Tongue (tissue), 2 donors: ENCODE results near the gene TTK. TPM values are rescaled to one million over a fixed set of nuclear protein-coding genes. Genes with fewer than 3 reads are reported as not detected.
"Not testable (repeated sequence)": the region's sequence is repeated elsewhere in the genome, so short reads cannot be mapped to it uniquely, and the experiment has no call there.

Experiments used
- DNase-seq: peaks from one replicate; pipeline ENCODE4 v3.0.0-alpha.2; 2015
- total RNA-seq: library from RNA; depleted of rRNA; stranded (reverse); fragments of >200 nt; gene quantifications from one replicate; pipeline ENCODE4 v1.2.3, GENCODE V29; 2014

TTK gene
- total RNA-seq, 1 donor from 2014 or later = 16.6 TPM

DNA sequence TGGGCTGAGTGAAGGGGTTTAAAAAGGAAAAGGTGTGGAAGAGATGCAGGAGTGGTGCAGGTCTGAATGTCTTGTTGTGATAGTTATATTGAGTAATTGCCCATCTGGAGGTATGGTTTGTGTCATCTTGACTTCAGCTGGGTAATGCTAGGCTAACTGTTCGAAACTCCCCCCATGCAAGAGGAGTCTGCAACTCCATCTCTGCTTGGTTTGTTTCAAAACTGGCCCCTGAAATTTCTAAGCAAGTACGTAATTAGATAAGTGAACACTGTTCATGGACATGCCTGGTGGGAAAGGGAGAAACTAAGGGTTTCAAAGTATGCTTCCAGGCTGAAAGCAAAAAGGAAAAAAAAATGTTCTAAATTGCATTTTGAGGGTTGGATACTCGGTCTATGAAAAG, 17.1 kb downstream of the TTK start:
- no peak for DNase-seq

DNA sequence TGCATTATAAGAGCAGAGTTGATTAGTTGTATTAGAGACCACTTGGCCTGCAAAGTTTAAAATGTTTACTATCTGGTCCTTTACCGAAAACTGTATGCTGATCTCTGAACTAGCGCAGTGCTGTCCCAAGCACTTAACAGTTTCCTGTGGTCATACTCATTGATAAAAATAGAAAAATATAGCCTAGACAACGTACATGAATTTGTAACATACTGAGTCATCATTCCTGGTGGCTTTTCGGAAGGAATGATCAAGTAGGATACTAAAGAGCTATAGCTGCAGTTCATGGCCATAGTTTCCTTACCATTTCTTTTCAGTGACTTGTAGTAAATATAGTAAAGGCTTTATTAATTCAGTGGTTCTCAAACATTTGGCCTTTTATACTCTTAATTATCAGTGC, 18.4 kb downstream of the TTK start:
- no peak for DNase-seq

DNA sequence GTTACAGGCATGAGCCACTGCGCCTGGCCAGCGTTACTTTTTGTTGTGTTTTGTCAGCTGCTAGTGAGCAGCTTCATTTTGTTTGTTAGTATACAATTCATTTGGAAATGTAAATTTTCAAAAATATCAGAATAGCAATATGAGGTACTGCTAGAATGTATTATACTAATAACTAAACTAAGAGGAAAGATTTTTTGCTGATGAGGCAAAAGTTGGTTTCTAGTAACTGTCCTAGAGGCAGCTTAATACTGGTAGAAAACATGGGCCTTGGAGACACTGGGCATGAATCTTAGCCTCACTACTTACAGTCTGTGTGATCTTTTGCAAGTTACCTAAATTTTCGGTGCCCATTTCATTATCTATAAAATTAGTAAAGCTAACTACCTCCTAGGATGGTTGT, 24.1 kb downstream of the TTK start:
- DNase-seq = no peak

DNA sequence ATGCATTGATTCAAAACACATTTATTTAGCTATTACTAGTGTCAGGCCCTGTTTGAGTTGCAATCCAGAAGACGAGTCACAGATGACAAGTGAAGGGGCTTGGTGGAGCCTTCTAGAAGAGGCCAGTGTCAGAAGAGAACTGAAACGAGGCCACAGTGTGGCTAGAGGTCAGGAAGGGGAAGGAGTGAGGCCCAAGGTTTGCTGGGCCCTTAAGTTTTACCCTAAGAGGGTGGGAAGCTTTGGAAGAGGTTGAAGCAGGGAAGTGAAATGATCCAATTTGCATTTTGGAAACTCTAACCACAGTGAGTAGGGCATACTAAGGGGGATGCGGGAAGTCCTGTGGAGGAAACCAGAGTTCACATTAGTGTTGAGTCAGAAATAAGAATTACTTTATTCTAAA, 25.0 kb downstream of the TTK start:
- no peak for DNase-seq

DNA sequence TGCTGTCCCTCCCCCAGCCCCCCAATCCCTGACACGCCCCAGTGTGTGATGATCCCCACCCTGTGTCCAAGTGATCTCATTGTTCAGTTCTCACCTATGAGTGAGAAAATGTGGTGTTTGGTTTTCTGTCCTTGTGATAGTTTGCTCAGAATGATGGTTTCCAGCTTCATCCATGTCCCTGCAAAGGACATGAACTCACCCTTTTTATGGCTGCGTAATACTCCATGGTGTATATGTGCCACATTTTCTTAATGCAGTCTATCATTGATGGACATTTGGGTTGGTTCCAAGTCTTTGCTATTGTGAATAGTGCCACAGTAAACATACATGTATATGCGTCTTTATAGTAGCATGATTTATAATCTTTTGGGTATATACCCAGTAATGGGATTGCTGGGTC, 43.8 kb downstream of the TTK start:
- not testable (repeated sequence) for DNase-seq

DNA sequence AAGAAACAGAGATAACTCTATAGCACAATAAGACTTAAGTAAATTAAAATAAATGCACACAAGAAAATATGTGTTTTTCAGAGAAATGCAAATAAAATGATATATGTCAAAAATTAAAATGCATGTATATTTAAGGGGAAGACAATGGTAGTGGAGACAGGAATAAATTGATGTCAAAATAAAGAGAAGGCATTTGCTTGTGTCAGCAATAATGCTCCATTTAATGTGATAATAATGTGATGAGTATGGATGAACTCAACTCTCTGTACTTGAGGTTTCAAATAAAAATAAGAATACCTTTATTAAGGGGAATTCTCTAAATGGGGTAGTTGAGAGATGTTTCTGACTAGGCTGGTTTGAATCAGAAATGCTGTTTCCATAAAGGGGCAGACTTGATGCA, 56.3 kb downstream of the TTK start:
- DNase-seq = no peak

DNA sequence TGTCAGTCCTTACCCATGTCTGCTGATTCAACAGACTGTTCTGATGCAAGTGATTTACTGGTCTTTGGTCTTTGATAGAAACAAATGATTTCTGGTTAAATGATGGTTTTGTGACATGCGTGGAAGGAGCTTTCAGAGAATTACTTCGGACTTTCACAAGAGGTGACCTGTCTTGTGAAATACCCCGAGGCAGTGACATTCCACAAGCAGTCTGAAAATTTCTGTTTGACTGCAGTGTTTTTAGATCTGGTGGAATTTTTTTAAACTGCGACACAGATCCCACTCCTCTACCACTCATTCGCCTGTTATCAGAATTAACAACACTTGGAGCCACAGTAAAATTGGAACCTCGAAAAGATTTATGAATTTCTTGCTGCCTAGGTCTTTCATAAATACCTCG, 63.7 kb downstream of the TTK start:
- DNase-seq = not testable (repeated sequence)

DNA sequence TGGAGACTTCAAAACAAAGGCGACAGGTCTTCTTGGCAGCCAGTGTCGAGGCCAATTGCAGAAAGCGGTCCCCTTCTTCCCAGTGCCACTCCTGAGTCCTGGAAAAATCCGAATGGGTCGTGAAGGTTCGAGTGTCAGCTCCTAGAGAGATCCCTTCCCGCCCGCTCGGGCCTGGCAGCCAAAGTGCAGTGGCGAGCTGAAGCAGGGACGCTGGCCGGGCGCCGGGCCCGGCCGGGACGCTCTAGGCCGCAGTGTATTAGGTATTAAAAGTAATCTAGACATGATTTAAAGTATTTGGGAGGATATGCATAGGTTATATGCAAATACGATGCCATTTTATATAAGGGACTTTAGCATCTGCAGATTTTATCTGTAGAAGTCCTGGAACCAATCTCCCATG, 66.0 kb downstream of the TTK start:
- not testable (repeated sequence) for DNase-seq

DNA sequence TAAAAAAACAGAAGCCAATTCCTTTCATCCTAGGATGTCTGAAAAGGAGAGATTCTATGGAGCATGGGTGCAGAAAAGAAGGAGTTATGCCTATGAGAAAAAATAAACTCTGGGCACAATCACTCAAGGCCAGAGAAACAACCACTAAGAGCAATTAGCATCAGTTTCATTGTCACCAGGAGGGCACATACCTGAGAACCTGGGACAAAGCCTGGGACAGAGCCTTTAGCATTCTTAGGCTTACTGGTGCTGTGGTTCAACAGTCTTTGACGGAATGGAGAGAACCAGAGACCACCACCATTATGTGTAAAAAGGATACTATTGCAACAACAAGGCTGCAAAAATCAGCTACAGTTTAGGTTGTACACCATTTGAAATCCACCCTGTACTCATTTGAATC, 72.6 kb downstream of the TTK start:
- no peak for DNase-seq

DNA sequence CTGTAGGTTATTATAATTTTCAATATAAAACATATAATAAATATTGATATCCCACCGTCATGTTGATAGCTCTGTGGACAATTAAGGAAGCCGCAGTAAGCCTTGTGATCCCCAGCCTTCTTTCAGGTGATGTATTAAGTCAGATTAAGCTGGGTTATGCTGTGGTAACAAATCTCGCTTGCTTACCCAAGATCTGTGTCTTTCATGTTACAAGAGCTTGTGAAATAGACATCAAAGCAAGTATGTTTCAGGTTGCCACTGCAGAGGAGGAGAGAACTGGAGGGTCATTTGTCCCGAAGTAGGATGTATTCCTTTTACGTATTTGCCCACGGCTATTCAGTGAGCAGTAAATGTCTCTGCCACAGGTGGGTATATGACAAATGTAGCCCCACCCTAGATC, 84.2 kb downstream of the TTK start:
- no peak for DNase-seq

DNA sequence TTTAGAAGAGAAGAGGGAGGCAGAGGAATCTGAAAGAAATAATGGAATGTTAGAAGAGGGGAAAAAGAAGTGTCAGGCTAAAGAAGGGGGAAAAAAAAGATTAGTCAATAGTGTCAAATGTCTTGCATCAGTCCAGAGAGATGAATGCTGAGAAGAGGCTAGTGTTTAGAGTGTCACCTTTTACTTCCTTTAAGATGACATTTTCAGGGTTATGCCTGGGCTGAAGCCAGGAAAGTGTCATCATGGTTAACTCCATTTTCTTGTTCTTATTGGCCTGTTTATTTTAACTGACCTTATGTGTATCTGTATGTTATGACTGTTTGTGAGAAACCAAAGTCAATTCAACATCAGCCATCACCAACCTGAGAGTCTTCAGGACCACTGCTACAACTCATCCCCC, 87.1 kb downstream of the TTK start:
- no peak for DNase-seq

Other genes with a start within 250 kb of the TTK start
- gene ELOVL4, start 57.1 kb upstream of the TTK start, total RNA-seq = 2.7 TPM
- gene BCKDHB, start 102.0 kb downstream of the TTK start, total RNA-seq = 27.4 TPM